DMS53 treated with DMSO at 0.1 percent for 48 hours (cell line): ENCODE data around the gene ANAPC2.
A peak's percentile ranks its signal among the peaks of the same experiment; 100 is the strongest.

ENCODE experiments used
- DNase-seq: peaks from one replicate; lab custom pipeline; 2025; ENCODE audit not compliant: unreplicated experiment; lab: John Stamatoyannopoulos, UW

ANAPC2 gene

GRCh38 chr9:137178201-137178938 is 10.0 kb downstream of the ANAPC2 start:
- DNase-seq, result no peak

- peak; percentile 87 for DNase-seq
Measured at GRCh38 chr9:137176302-137177182, 11.8 kb downstream of the ANAPC2 start.

DNA sequence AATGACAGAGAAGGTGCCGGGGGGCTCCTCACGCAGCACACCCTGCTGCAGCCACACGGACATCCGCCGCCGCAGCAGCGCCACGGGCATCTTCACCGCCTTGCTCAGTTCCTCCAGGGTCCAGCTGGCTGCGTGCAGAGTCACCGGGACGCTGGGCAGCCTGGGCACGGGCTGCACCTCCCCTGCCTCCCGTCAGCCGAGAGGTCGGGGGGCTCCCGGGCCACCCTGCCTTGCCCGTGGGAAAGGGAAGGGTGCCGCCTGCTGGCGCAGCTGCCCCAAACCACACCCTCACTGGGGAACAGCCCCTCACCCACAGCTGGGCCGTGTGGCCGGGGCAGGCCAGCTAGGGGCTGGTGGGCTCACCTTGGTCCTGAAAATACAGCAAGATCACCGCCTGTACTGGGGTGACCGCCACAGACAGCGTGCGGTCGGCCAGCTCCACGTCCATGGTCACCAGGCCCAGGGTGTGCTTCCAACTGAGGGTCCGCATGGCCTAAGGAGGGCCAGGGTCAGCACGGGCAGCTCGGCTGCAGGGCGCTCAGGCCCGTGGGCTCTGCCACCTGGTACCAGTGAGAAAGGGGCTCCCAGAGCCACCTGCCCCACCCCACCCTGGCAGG is 12.9 kb downstream of the ANAPC2 start:
- no peak for DNase-seq

- no peak for DNase-seq
Measured at GRCh38 chr9:137174722-137175293, 13.6 kb downstream of the ANAPC2 start.

DNA sequence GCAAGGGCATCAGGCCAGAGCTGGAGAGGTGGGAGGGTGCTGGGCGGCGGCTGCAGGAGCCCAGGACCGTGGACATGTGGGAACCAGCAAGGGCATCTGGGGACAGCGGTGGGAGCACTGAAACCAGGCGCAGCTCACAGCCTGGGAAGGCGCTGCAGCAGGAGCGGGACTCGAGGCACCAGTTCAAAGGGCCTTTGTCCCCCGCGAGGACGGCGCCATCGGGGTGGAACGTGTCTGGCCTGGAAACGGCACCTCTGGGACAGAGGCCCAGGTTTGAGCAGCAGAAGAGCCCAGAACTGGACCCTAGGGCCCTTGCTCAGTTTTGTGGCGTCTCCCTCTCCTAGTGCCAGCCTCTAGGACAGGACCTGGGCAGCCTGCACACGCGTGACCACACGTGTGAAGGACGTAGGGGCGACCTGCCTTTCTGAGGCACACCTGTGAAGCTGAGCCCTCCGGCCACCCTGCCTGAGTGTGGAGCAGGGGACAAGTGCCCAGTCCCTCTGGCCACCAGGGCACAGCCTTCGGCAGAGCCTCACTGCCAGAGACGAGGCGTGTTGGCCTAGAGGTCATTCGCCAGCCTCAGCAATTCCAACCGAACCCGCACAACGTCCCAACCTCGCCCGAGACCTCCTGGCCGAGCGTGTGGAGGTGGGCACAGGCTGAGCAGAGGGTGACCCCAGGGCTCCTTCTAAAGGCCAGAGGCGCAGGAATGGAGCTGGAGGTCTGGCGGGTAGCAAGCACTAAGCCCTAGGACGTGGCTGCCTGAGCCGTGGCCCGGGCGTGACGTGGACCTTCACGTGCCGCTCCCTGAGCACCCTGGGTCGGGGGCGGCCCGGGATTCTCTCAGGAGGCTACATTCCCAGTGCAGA is 14.3 kb downstream of the ANAPC2 start:
- no peak for DNase-seq

- peak; percentile 52 for DNase-seq
Measured at GRCh38 chr9:137172901-137173795, 15.2 kb downstream of the ANAPC2 start.

DNA sequence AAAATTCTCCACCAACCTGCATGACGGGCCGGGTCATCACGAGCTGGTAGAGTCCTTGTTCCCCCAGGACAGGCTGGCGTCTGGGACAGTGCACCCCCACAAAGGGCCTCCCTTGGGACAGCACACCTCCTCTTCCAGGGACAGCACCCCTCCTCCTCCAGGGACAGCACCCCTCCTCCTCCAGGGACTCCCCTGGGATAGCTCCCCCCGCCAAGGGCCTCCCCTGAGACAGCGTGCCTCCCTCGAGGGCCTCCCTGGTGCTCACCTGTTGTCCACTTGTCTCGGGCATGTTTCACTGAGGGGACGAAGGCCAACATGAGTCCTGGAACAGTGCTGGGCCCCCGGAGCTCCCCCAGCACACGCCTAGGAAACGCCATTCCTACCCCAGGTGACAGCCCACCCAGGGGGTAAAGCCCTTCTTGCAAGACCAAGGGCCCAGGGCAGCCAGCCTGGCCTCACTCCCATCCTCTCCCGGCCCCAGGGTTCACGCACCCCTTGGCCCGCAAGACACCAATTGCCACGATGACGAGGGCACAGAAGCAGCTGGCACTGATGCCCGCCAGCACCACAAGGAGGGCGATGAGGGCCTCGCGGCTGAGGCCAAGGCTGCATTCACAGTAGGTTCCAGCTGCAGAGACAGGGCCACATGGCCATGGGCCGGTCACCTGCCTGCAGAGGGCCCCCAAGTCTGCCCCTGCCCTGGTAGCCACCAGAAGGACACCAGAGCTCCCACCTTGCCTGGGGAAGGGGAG is 17.0 kb downstream of the ANAPC2 start:
- DNase-seq, result no peak

- no peak for DNase-seq
Measured at GRCh38 chr9:137170486-137171148, 17.7 kb downstream of the ANAPC2 start.

- DNase-seq, result no peak
Measured at GRCh38 chr9:137169896-137170358, 18.4 kb downstream of the ANAPC2 start, which contains the start of gene LRRC26. Gene LRRC26, minus strand, starts transcription at chr9:137170051. Its CDS starts 108 bp downstream, at chr9:137169943.

DNA sequence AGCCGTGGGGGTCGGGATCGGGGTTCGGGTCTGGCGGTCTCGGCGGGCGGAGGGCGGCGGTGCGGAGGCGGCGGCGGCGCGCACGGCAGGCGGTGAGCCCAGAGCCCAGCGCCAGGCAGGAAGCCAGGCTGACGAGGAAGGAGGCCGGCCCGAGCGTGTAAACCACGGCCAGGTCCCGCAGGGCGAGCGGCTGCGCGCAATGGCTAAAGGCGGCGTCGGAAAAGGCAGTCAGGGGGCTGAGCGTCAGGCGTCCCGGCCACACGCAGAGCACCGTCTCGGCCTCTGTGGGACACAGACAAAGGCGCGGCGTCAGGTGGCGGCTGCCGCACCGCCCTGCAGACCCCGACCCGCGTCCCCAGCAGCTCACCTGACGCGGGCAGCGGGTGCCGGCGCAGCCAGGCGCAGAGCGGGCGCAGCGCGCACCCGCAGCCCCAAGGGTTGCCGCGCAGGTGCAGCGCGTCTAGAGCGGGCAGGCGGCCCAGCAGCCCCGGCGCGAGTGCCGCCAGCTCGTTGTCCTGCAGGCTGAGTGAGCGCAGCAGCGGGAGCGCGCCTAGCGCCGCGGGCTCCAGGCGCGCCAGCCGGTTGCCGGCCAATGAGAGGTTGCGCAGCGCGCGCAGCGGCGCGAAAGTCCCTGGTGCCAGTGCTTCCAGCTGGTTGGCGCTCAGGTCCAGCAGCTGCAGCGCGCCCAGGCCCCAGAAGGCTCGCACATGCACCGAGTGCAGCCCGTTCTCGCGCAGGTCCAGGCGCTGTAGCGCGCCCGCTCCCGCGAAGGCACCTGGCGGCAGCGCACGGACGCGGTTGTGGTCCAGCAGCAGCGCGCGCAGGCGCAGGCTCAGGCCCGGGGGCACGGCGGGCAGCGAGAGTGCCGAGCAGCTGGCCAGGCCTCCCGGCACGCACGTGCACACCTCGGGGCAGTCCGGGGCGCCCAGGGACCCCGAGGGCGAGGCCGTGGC is 19.2 kb downstream of the ANAPC2 start:
- DNase-seq, result peak; percentile 83

DNA sequence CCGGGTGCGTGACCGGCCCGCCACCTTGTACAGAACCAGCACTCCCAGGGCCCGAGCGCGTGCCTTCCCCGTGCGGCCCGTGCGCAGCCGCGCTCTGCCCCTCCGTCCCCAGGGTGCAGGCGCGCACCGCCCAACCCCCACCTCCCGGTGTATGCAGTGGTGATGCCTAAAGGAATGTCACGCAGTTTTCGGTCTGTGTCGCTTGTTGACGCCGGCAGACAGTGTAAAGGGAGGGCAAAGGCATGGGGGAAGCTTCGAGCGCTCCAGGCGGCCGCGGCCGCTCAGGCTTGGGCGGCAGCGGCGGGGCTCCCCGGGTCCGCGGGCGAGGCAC is 19.8 kb downstream of the ANAPC2 start:
- DNase-seq, result peak; percentile 55

- DNase-seq, result peak; percentile 67
Measured at GRCh38 chr9:137167747-137168572, 20.4 kb downstream of the ANAPC2 start.

GRCh38 chr9:137167277-137167746 is 21.0 kb downstream of the ANAPC2 start:
- DNase-seq, result no peak

DNA sequence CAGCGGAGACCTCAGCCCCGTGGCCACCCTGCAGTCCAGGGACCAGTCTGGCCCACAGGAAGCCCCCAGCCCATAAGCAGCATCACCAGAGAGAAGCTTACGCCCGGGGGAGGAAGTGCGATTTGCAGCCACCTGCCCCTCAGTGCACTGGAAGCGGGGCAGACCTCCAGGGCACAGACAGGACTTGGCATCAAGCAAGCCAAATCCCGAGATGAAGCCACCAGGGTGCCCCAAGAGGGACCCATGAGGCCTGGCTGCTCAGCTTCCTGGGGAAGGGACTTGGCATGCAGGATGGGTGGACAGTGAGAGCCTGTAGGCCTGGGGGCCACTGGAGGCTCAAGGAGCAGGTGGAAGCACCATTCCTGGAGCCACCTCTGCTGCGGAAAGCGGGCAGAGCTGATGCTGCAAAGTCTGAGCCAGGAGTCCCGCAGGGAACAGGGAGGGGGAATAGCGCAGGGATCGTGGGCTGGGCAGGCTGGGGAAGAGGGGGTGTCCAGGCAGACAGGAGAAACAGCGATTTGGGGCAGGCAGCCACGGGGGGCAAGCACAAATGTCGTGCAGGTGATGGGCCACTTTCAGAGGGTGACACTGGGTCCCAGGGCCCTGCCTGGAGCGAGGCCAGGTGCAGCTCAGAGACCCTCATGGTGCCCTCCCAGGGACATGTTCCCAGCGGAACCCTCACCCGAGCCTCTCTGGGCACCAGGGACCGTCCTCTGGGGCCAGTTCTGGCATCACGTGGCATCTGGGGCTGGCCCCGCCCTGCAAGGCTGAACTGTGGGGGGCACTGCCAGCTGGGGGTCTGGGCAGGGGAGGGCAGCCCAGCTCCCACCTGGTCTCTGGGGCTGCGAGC is 21.8 kb downstream of the ANAPC2 start:
- DNase-seq, result no peak

DNA sequence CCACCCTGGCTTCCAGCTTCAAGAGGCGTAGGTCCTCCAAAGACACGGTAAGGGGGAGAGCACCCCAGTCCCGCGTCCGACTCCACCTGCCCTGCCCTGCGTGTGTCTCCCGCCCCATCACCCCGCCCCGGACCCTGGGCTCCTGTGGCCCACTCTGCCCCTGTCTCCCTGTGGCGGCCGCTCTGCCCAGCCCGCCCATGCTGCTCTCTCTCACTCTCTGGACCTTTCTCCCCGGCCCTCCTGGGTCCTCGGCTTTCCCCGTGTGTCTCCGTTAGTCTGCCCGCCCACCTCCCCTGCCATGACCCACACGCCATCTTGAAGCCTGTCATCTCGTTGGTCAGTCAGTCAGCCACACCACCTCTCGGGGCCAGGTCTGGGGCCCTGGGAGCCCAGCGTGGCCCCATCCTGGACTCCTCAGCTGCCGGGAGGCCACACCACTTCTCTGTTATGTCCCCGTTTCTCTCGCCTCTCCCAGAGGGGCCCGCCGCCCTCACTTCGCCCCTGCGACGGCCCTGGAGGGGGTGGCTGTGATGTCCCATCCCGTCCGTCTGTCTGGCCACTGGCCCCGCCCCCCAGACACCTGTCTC is 23.0 kb downstream of the ANAPC2 start:
- no peak for DNase-seq
